PC-3 (cell line): Measurements from ENCODE around the gene CATSPERE. TPM values are rescaled to one million over a fixed set of nuclear protein-coding genes. Genes with fewer than 3 reads are reported as not detected.

Experiments used
- ATAC-seq: fragments of 200-7000 bp; cut with Tn5 transposase; 2 replicates; pipeline ENCODE4 v1.9.1; 2020; ENCODE audit warnings: mild to moderate bottlenecking, moderate library complexity
- BruUV-seq: library from RNA; stranded (reverse); fragments of 400-500 nt; replicated peaks from 2 replicates; lab custom pipeline; 2021; lab: Mats Ljungman, UMichigan
- CTCF ChIA-PET: fragments of 300-600 bp; sonication (Branson Sonifier 250); formaldehyde crosslinking; loops from one replicate; lab custom pipeline; 2022; ENCODE audit warnings: antibody characterized with exemption; lab: Charles Lee
- POLR2A ChIA-PET: fragments of 300-600 bp; sonication (Branson Sonifier 250); formaldehyde crosslinking; loops from one replicate; lab custom pipeline; 2022; ENCODE audit warnings: antibody characterized with exemption; ENCODE audit not compliant: unreplicated experiment; lab: Charles Lee
- DNase-seq: peaks from one replicate; pipeline ENCODE4 v3.0.0-alpha.2; 2015
- H2AFZ ChIP-seq: fragments of 300-600 bp; sonication (generic); 2 replicates; pipeline ENCODE4 v1.6.0; 2016; ENCODE audit warnings: antibody characterized with exemption, low read length
- H3F3A ChIP-seq: fragments of 300-600 bp; sonication (generic); one replicate; pipeline ENCODE4 v1.6.0; 2017; ENCODE audit warnings: antibody characterized with exemption, low read length, control low read depth, mild to moderate bottlenecking; ENCODE audit not compliant: unreplicated experiment
- H3K27ac ChIP-seq: fragments of 300-600 bp; sonication (generic); 2 replicates; pipeline ENCODE4 v1.5.1; 2016; ENCODE audit warnings: mild to moderate bottlenecking, low read length
- H3K27me3 ChIP-seq: fragments of 300-600 bp; sonication (generic); 2 replicates; pipeline ENCODE4 v1.6.1; 2016; ENCODE audit warnings: low read length, mixed read lengths
- H3K36me3 ChIP-seq: fragments of 300-600 bp; sonication (generic); 2 replicates; pipeline ENCODE4 v1.6.1; 2016; ENCODE audit warnings: low read depth, mixed run types, low read length, mixed read lengths
- H3K4me1 ChIP-seq: fragments of 300-600 bp; sonication (generic); 2 replicates; pipeline ENCODE4 v1.5.1; 2016; ENCODE audit warnings: low read length; ENCODE audit not compliant: insufficient read depth
- H3K4me2 ChIP-seq: fragments of 300-600 bp; sonication (generic); 2 replicates; pipeline ENCODE4 v1.6.0; 2016; ENCODE audit warnings: low read length
- H3K4me3 ChIP-seq: fragments of 300-600 bp; sonication (generic); 2 replicates; pipeline ENCODE4 v1.5.1; 2016; ENCODE audit warnings: mild to moderate bottlenecking, low read length, mixed read lengths
- H3K79me2 ChIP-seq: fragments of 300-600 bp; sonication (generic); 2 replicates; pipeline ENCODE4 v1.6.1; 2017; ENCODE audit warnings: low read length, mixed read lengths
- H3K9ac ChIP-seq: fragments of 300-600 bp; sonication (generic); 2 replicates; pipeline ENCODE4 v1.6.0; 2016; ENCODE audit warnings: mild to moderate bottlenecking, low read length
- H3K9me2 ChIP-seq: fragments of 300-600 bp; sonication (generic); replicated peaks from 2 replicates; pipeline ENCODE4 v1.6.1; 2016; ENCODE audit warnings: mixed run types, low read length, mixed read lengths
- H3K9me3 ChIP-seq: fragments of 300-600 bp; sonication (generic); 2 replicates; pipeline ENCODE4 v1.6.1; 2016; ENCODE audit warnings: low read length, mixed read lengths
- H4K20me1 ChIP-seq: fragments of 300-600 bp; sonication (generic); 2 replicates; pipeline ENCODE4 v1.6.1; 2016; ENCODE audit warnings: low read length, mixed read lengths
- EZH2 ChIP-seq: fragments of 300-600 bp; sonication (generic); IDR thresholded peaks from one replicate; pipeline ENCODE4 v1.6.1; 2017; ENCODE audit warnings: antibody characterized with exemption, mild to moderate bottlenecking, low read length; ENCODE audit not compliant: unreplicated experiment
- EZH2phosphoT487 ChIP-seq: fragments of 300-600 bp; sonication (generic); IDR thresholded peaks from 2 replicates; pipeline ENCODE4 v1.6.1; 2018; ENCODE audit warnings: mild to moderate bottlenecking, antibody characterized with exemption, low read length, borderline replicate concordance
- intact Hi-C: fragments of 100-400 bp; cut with micrococcal nuclease; formaldehyde crosslinking; loops from 2 replicates; pipeline ENCODE4 v1.9.0; 2023
- total RNA-seq: library from RNA; depleted of rRNA; stranded (reverse); fragments of >200 nt; gene quantifications from 2 replicates; pipeline ENCODE4 v1.2.3, GENCODE V29; 2014
- TF ChIP-seq, protein P1 (sequence below): fragments of 300-600 bp; sonication (generic); conservative IDR thresholded peaks from 2 replicates; pipeline ENCODE4 v1.5.1; 2017; ENCODE audit warnings: antibody characterized with exemption, low read depth, mild to moderate bottlenecking, low read length

The CATSPERE gene
- total RNA-seq, 1 experiment from 2014 or later, result not detected

DNA sequence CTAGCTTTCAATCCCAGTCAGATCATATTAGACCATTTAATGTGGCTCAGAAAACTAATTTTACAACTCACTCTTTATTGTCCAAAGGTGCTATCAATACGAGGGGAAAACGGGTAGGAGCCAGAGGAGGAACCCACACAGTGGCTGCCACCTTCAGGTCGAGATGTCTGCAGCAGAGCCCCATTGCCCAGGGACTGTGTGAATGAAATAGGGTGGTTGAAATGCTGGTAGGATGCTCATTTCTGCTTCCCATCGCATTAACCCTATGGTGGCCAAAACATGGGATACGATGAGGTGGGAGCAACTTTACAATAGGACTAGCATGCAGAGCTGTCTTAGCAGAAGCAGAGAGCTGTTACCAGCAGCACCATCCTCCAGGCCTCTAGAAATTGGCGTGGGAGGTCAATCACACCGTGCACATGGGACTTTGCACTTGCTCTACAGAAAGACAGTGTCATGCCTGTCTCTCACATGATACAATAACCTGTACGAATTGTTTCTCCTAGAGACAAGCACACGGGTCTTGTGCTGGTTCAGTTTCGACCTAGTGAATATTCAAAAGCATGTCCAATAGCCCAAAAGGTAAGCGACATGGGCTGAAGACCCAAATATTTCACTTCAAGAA, 122.4 kb downstream of the CATSPERE start:
- no peak for ATAC-seq

DNA sequence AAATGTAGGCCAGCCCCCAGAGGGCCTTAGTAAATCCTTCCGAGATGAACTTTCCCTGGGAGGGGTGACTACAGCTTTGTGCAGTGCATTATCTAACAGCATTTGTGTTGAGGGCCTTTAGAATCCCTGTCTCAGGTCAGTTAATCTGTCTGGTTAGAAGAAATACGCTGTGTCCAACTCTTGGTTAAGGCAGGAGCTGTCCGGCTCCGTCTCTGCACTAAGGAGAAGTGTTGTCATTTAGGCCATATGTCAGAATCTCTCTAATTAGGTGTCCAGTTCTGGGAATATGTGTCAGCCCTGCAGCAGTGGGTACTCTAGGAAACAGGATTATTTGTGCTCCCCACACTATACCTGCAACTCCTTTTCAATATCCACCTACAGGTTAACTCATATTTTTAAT, 124.8 kb downstream of the CATSPERE start:
- CTCF ChIA-PET, result no interaction called here
- intact Hi-C loops, result no loop called here
- POLR2A ChIA-PET, result interaction anchor here (0.6 kb wide), 1 partner anchor 124 kb away, joined by 4 read pairs; no protein-coding TSS in a partner anchor
- Histone ChIP-seq H3K9ac (no peak overlapping the region), H3F3A (no peaks in the 10 kb centered on the region), H4K20me1 (no peaks in the 10 kb centered on the region), H3K27me3 (no peaks in the 10 kb centered on the region), H3K4me3 (no peak overlapping the region), H3K9me2 (no peaks in the 10 kb centered on the region), H3K27ac (no peak overlapping the region), H2AFZ (no peak overlapping the region), H3K9me3 (0 out of 2 replicates have a peak, but pooled peaks cover 4% of the 10 kb centered on the region), H3K36me3 (no peaks in the 10 kb centered on the region), H3K79me2 (no peaks in the 10 kb centered on the region), H3K4me2 (no peak overlapping the region), H3K4me1 (no peaks in the 10 kb centered on the region; the same call in 1 of the 2 replicates)
- ATAC-seq (no peak), DNase-seq (no peak)
- TF ChIP-seq EZH2phosphoT487 (no peak), EZH2 (no peak)
- TF ChIP-seq, protein P1, sequence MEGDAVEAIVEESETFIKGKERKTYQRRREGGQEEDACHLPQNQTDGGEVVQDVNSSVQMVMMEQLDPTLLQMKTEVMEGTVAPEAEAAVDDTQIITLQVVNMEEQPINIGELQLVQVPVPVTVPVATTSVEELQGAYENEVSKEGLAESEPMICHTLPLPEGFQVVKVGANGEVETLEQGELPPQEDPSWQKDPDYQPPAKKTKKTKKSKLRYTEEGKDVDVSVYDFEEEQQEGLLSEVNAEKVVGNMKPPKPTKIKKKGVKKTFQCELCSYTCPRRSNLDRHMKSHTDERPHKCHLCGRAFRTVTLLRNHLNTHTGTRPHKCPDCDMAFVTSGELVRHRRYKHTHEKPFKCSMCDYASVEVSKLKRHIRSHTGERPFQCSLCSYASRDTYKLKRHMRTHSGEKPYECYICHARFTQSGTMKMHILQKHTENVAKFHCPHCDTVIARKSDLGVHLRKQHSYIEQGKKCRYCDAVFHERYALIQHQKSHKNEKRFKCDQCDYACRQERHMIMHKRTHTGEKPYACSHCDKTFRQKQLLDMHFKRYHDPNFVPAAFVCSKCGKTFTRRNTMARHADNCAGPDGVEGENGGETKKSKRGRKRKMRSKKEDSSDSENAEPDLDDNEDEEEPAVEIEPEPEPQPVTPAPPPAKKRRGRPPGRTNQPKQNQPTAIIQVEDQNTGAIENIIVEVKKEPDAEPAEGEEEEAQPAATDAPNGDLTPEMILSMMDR, result no peak
- no TSS peak for BruUV-seq

More for the DNA sequence above, 122.4 kb downstream of the CATSPERE start:
- DNase-seq, result no peak
- BruUV-seq, result no TSS peak
- intact Hi-C loops, result no loop called here
- Histone ChIP-seq H2AFZ (no peak overlapping the region), H3K27me3 (no peaks in the 10 kb centered on the region), H3F3A (no peaks in the 10 kb centered on the region), H3K27ac (no peak overlapping the region), H3K9me3 (peaks cover 12% of the 10 kb centered on the region; the same call in 1 of the 2 replicates), H3K4me1 (no peaks in the 10 kb centered on the region; the same call in 1 of the 2 replicates), H3K9ac (no peak overlapping the region), H4K20me1 (no peaks in the 10 kb centered on the region), H3K36me3 (no peaks in the 10 kb centered on the region; the same call in 1 of the 2 replicates), H3K4me3 (no peak overlapping the region), H3K9me2 (no peaks in the 10 kb centered on the region), H3K79me2 (no peaks in the 10 kb centered on the region), H3K4me2 (no peak overlapping the region)
- TF ChIP-seq, protein P1, result no peak
- TF ChIP-seq EZH2phosphoT487 (no peak), EZH2 (no peak)
- ChIA-PET POLR2A (no interaction called here), CTCF (no interaction called here)

DNA sequence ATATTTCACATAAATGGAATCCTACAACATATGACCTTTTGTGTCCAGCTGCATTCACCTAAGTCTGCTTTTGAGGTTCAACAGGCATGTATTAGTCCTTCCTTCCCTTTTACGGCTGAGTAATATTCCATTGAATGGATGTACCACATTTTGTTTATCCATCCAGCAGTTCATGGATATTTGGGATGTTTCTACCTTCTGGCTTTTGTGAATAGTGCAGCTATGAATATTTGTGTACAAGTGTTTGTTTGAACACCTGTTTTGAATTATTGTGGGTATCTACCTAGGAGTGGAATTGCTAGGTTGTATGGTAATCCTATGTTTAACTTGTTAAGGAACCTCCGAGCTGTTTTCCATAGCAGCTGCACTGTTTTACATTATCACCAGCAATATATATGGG, 129.6 kb downstream of the CATSPERE start:
- H3K36me3 ChIP-seq, result no peaks in the 10 kb centered on the region
- H3F3A ChIP-seq, result no peaks in the 10 kb centered on the region
- H3K4me3 ChIP-seq, result no peak overlapping the region
- intact Hi-C loops, result no loop called here
- no peak overlapping the region for H3K9ac ChIP-seq
- H3K9me3 ChIP-seq, result 0 out of 2 replicates have a peak, but pooled peaks cover 4% of the 10 kb centered on the region
- H3K4me2 ChIP-seq, result no peak overlapping the region
- H3K79me2 ChIP-seq, result no peaks in the 10 kb centered on the region
- H3K27me3 ChIP-seq, result no peaks in the 10 kb centered on the region
- DNase-seq (no peak), ATAC-seq (no peak)
- H4K20me1 ChIP-seq, result no peaks in the 10 kb centered on the region
- H3K9me2 ChIP-seq, result no peaks in the 10 kb centered on the region
- H3K4me1 ChIP-seq, result no peaks in the 10 kb centered on the region; the same call in 1 of the 2 replicates
- BruUV-seq, result no TSS peak
- TF ChIP-seq, protein P1, result no peak
- TF ChIP-seq EZH2phosphoT487 (no peak), EZH2 (no peak)
- ChIA-PET POLR2A (no interaction called here), CTCF (no interaction called here)
- no peak overlapping the region for H2AFZ ChIP-seq
- H3K27ac ChIP-seq, result no peak overlapping the region
